ENCODE data around the gene TADA2B. TPM values are rescaled to one million over a fixed set of nuclear protein-coding genes. Genes with fewer than 3 reads are reported as not detected.
A peak's percentile ranks its signal among the peaks of the same experiment; 100 is the strongest.

The TADA2B gene
- total RNA-seq, 1 experiment from 2014 or later, result 29.5 TPM

DNA sequence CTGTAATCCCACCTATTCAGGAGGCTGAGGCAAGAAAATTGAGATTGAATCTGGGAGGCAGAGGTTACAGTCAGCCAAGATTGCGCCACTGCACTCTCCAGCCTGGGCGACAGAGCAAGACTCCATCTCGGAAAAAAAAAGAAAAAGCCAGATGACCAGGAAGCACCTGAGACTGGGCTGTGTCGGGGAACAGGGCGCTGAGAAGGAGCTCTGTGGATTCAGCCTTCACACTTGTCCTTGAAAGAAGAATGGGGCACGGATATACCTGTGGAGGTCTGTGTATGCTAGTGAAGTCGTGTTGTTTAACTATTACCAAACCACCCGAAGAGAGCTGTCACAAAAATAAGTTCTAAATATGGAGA lies 39.3 kb upstream of the TADA2B start:
- TF ChIP-seq, protein P1, sequence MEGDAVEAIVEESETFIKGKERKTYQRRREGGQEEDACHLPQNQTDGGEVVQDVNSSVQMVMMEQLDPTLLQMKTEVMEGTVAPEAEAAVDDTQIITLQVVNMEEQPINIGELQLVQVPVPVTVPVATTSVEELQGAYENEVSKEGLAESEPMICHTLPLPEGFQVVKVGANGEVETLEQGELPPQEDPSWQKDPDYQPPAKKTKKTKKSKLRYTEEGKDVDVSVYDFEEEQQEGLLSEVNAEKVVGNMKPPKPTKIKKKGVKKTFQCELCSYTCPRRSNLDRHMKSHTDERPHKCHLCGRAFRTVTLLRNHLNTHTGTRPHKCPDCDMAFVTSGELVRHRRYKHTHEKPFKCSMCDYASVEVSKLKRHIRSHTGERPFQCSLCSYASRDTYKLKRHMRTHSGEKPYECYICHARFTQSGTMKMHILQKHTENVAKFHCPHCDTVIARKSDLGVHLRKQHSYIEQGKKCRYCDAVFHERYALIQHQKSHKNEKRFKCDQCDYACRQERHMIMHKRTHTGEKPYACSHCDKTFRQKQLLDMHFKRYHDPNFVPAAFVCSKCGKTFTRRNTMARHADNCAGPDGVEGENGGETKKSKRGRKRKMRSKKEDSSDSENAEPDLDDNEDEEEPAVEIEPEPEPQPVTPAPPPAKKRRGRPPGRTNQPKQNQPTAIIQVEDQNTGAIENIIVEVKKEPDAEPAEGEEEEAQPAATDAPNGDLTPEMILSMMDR (IDR thresholded peaks at IDR 0.05; ENCODE audit: unreplicated experiment), result no peak
- intact Hi-C loops (cut with micrococcal nuclease), result loop anchor here (1.0 to 2.0 kb wide), 2 partner anchors 13 to 39 kb away; partner anchors contain the start of gene TADA2B
- H3K27ac Mint-ChIP-seq (ENCODE audit: low read depth, unreplicated experiment), result peak overlapping the region; percentile 98
- H3K27me3 Mint-ChIP-seq (ENCODE audit: insufficient read depth, unreplicated experiment), result no peaks in the 10 kb centered on the region
- peak; percentile 53 for DNase-seq (ENCODE audit: unreplicated experiment)
- H3K4me1 Mint-ChIP-seq (ENCODE audit: insufficient read depth, unreplicated experiment), result peaks cover 38% of the 10 kb centered on the region
- H3K36me3 Mint-ChIP-seq (ENCODE audit: insufficient read depth, unreplicated experiment), result peaks cover 79% of the 10 kb centered on the region
- ChIA-PET POLR2A (interaction anchor here (0.8 to 7.6 kb wide), 14 partner anchors 9 to 330 kb away, joined by 3 to 68 read pairs (median 7); partner anchors contain the start of genes GRPEL1, TADA2B and TBC1D14), CTCF (interaction anchor here (0.6 to 1.8 kb wide), 10 partner anchors 9 to 799 kb away, joined by 3 to 9 read pairs (median 3); no protein-coding TSS in a partner anchor)
- no TSS peak for BruUV-seq (replicated peaks)
- no peaks in the 10 kb centered on the region for H3K9me3 Mint-ChIP-seq (ENCODE audit: unreplicated experiment)
- peak overlapping the region; percentile 72 for H3K4me3 Mint-ChIP-seq (ENCODE audit: unreplicated experiment)

- H3K36me3 Mint-ChIP-seq (ENCODE audit: insufficient read depth, unreplicated experiment), result peaks cover 79% of the 10 kb centered on the region
- no TSS peak for BruUV-seq (replicated peaks)
- peak overlapping the region; percentile 98 for H3K27ac Mint-ChIP-seq (ENCODE audit: low read depth, unreplicated experiment)
- no peaks in the 10 kb centered on the region for H3K9me3 Mint-ChIP-seq (ENCODE audit: unreplicated experiment)
- TF ChIP-seq, protein P1 (IDR thresholded peaks at IDR 0.05; ENCODE audit: unreplicated experiment), result no peak
- H3K4me3 Mint-ChIP-seq (ENCODE audit: unreplicated experiment), result peak overlapping the region; percentile 72
- DNase-seq (ENCODE audit: unreplicated experiment), result peak; percentile 98
- intact Hi-C loops (cut with micrococcal nuclease), result loop anchor here (1.0 to 2.0 kb wide), 2 partner anchors 14 to 39 kb away; partner anchors contain the start of gene TADA2B
- H3K27me3 Mint-ChIP-seq (ENCODE audit: insufficient read depth, unreplicated experiment), result no peaks in the 10 kb centered on the region
- ChIA-PET POLR2A (interaction anchor here (0.7 to 7.6 kb wide), 17 partner anchors 8 to 538 kb away, joined by 3 to 68 read pairs (median 4); partner anchors contain the start of genes GRPEL1, TADA2B and TBC1D14), CTCF (interaction anchor here (0.6 to 1.8 kb wide), 9 partner anchors 9 to 798 kb away, joined by 3 to 9 read pairs (median 3); no protein-coding TSS in a partner anchor)
- peaks cover 33% of the 10 kb centered on the region for H3K4me1 Mint-ChIP-seq (ENCODE audit: insufficient read depth, unreplicated experiment)
Observed at GRCh38 chr4:7004331-7004730, 38.8 kb upstream of the TADA2B start.

GRCh38 chr4:7005571-7005970 lies 37.6 kb upstream of the TADA2B start:
- peak overlapping the region; percentile 98 for H3K27ac Mint-ChIP-seq (ENCODE audit: low read depth, unreplicated experiment)
- intact Hi-C loops (cut with micrococcal nuclease), result loop anchor here (2.0 kb wide), 1 partner anchor 15 kb away; no protein-coding TSS in a partner anchor
- ChIA-PET POLR2A (interaction anchor here (0.6 to 7.6 kb wide), 8 partner anchors 14 to 96 kb away, joined by 3 to 68 read pairs (median 44); partner anchors contain the start of genes GRPEL1, TADA2B and TBC1D14), CTCF (interaction anchor here (0.8 kb wide), 1 partner anchor 8 kb away, joined by 3 read pairs; no protein-coding TSS in a partner anchor)
- H3K4me3 Mint-ChIP-seq (ENCODE audit: unreplicated experiment), result no peak overlapping the region
- H3K9me3 Mint-ChIP-seq (ENCODE audit: unreplicated experiment), result no peaks in the 10 kb centered on the region
- BruUV-seq (replicated peaks), result no TSS peak
- TF ChIP-seq, protein P1 (IDR thresholded peaks at IDR 0.05; ENCODE audit: unreplicated experiment), result no peak
- peaks cover 81% of the 10 kb centered on the region for H3K36me3 Mint-ChIP-seq (ENCODE audit: insufficient read depth, unreplicated experiment)
- H3K27me3 Mint-ChIP-seq (ENCODE audit: insufficient read depth, unreplicated experiment), result no peaks in the 10 kb centered on the region
- no peak for DNase-seq (ENCODE audit: unreplicated experiment)
- H3K4me1 Mint-ChIP-seq (ENCODE audit: insufficient read depth, unreplicated experiment), result peaks cover 28% of the 10 kb centered on the region

GRCh38 chr4:7006411-7006810 lies 36.8 kb upstream of the TADA2B start:
- CTCF ChIA-PET, result interaction anchor here (1.6 kb wide), 1 partner anchor 12 kb away, joined by 11 read pairs; no protein-coding TSS in a partner anchor

More at GRCh38 chr4:7006411-7006810, 36.8 kb upstream of the TADA2B start:
- Mint-ChIP-seq H3K36me3 (ENCODE audit: insufficient read depth, unreplicated experiment) (peaks cover 83% of the 10 kb centered on the region), H3K27ac (ENCODE audit: low read depth, unreplicated experiment) (peak overlapping the region; percentile 98), H3K4me3 (ENCODE audit: unreplicated experiment) (no peak overlapping the region), H3K4me1 (ENCODE audit: insufficient read depth, unreplicated experiment) (peaks cover 28% of the 10 kb centered on the region), H3K27me3 (ENCODE audit: insufficient read depth, unreplicated experiment) (no peaks in the 10 kb centered on the region), H3K9me3 (ENCODE audit: unreplicated experiment) (no peaks in the 10 kb centered on the region)
- intact Hi-C loops (cut with micrococcal nuclease), result no loop called here
- TF ChIP-seq, protein P1 (IDR thresholded peaks at IDR 0.05; ENCODE audit: unreplicated experiment), result no peak
- POLR2A ChIA-PET, result interaction anchor here (1.6 to 7.6 kb wide), 6 partner anchors 15 to 61 kb away, joined by 3 to 68 read pairs (median 48); partner anchors contain the start of genes GRPEL1 and TADA2B
- no TSS peak for BruUV-seq (replicated peaks)
- no peak for DNase-seq (ENCODE audit: unreplicated experiment)
